ENCODE data around the gene HOXD3. TPM values are rescaled to one million over a fixed set of nuclear protein-coding genes. Genes with fewer than 3 reads are reported as not detected.

HOXD3 gene
- total RNA-seq, 1 donor from 2014 or later, result 0.47 TPM

DNA sequence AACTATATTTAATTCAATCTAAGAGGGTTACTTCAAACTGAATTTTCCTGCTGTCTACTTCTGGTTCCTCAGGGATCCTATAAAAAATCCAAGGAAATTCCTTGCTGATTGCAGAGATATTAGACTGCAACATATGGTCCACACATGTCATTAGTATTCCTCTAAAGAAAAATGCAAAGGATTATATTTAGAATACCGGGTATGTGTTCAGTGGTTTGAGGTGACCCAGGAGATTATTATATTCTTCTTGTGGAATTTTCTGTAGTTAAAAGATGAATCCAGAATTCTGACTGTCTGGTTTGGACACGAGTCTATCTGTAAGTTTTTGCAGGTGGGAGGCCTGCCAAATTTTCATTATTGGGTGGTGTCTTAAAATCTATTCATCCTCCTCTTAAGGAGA is 49.6 kb downstream of the HOXD3 start:
- Histone ChIP-seq H3K4me1 (no peaks in the 10 kb centered on the region), H3K27me3 (ENCODE audit: low read depth) (peaks cover 3% of the 10 kb centered on the region), H3K36me3 (no peaks in the 10 kb centered on the region), H3K9me3 (no peaks in the 10 kb centered on the region), H3K4me3 (no peak overlapping the region), H3K27ac (no peak overlapping the region)
- TF ChIP-seq, protein P1, sequence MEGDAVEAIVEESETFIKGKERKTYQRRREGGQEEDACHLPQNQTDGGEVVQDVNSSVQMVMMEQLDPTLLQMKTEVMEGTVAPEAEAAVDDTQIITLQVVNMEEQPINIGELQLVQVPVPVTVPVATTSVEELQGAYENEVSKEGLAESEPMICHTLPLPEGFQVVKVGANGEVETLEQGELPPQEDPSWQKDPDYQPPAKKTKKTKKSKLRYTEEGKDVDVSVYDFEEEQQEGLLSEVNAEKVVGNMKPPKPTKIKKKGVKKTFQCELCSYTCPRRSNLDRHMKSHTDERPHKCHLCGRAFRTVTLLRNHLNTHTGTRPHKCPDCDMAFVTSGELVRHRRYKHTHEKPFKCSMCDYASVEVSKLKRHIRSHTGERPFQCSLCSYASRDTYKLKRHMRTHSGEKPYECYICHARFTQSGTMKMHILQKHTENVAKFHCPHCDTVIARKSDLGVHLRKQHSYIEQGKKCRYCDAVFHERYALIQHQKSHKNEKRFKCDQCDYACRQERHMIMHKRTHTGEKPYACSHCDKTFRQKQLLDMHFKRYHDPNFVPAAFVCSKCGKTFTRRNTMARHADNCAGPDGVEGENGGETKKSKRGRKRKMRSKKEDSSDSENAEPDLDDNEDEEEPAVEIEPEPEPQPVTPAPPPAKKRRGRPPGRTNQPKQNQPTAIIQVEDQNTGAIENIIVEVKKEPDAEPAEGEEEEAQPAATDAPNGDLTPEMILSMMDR (IDR thresholded peaks at IDR 0.05), result no peak
- ATAC-seq (no peak), DNase-seq (no peak)
- intact Hi-C loops (cut with DNase I), result no loop called here

DNA sequence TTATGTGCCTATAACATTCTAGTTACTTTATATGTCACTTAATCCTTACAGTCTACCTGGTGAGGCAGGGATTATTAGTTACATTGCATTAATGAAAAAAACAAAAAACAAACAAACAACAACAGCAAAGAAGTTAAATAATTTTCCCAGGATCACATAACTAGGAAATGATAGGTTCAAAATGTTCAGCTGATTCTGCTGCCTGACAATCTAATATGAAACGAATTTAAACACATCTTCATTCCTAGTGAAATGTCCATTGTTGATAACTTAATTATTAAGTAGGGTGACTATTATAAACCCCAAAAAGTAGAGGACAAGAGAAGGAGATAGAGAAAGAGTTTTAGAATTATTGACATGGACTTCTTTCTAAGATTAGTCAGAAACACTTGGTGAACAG is 54.0 kb downstream of the HOXD3 start:
- Histone ChIP-seq H3K27ac (no peak overlapping the region), H3K4me1 (no peaks in the 10 kb centered on the region), H3K36me3 (no peaks in the 10 kb centered on the region), H3K27me3 (ENCODE audit: low read depth) (peaks cover 3% of the 10 kb centered on the region), H3K9me3 (no peaks in the 10 kb centered on the region), H3K4me3 (no peak overlapping the region)
- intact Hi-C loops (cut with DNase I), result no loop called here
- no peak for ATAC-seq
- DNase-seq, result no peak
- TF ChIP-seq, protein P1 (IDR thresholded peaks at IDR 0.05), result no peak

DNA sequence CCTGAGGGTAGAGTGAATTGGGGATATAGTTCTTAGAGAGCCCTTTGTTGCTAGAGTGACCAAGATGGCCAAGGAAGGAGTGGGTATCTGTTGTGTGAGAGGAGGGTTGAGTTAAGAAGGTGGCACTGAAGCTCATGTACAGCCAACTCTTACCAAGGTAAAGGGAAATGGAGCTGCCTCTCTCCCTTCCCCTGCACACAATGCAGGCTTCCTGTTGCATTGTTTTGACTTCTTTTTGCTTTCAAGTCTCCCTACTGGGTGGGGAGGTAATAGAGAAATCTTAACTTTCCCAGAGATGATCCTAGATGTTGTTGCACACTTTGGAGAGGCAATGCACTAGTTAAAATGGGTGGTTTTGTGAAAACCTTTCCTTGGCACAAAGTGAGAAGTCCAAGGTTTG is 55.2 kb downstream of the HOXD3 start:
- Histone ChIP-seq H3K36me3 (no peaks in the 10 kb centered on the region), H3K4me1 (no peaks in the 10 kb centered on the region), H3K9me3 (no peaks in the 10 kb centered on the region), H3K27me3 (ENCODE audit: low read depth) (peaks cover 3% of the 10 kb centered on the region), H3K4me3 (no peak overlapping the region), H3K27ac (no peak overlapping the region)
- intact Hi-C loops (cut with DNase I), result no loop called here
- TF ChIP-seq, protein P1 (IDR thresholded peaks at IDR 0.05), result no peak
- no peak for ATAC-seq
- DNase-seq, result no peak

DNA sequence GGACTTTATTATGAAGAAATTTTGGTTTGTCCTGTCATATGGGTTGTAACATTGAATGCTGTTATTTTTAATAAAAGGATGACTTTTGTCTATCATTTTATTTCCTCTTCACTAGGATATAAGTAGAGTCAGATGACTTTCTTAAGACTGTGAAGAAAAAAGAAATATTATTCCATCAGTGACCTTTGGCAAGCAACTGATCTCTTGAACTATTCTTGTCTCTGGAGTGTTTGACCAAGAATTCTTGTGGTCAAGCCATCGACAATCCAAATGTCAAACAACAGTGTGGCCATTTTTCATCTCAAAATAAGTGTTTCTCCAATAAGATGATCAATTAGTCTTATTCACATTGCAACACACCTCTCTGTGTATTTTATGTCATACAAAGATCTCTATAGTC is 56.3 kb downstream of the HOXD3 start:
- TF ChIP-seq, protein P1 (IDR thresholded peaks at IDR 0.05), result no peak
- no peak overlapping the region for H3K27ac ChIP-seq
- DNase-seq, result no peak
- no peak overlapping the region for H3K4me3 ChIP-seq
- ATAC-seq, result no peak
- H3K36me3 ChIP-seq, result no peaks in the 10 kb centered on the region
- H3K4me1 ChIP-seq, result no peaks in the 10 kb centered on the region
- peaks cover 3% of the 10 kb centered on the region for H3K27me3 ChIP-seq (ENCODE audit: low read depth)
- intact Hi-C loops (cut with DNase I), result no loop called here
- H3K9me3 ChIP-seq, result no peaks in the 10 kb centered on the region

Small RNA genes lying within 50 kb of the gene (microRNA-seq; reads per million reads assigned to microRNA genes)
- gene MIR10B (ENCODE audit: borderline number of aligned reads), result 1,269 reads per million, percentile 82 among the genes with 10 or more reads in this experiment

Other genes with a start within 250 kb of the HOXD3 start
- gene LNPK, start 155.0 kb upstream of the HOXD3 start, total RNA-seq, result 32.3 TPM
- gene EVX2, start 73.3 kb upstream of the HOXD3 start, total RNA-seq, result not detected
- gene HOXD13, start 64.6 kb upstream of the HOXD3 start, total RNA-seq, result not detected
- gene HOXD12, start 57.5 kb upstream of the HOXD3 start, total RNA-seq, result not detected
- not detected for gene HOXD11, start 50.0 kb upstream of the HOXD3 start, total RNA-seq
- not detected for gene HOXD10, start 40.5 kb upstream of the HOXD3 start, total RNA-seq
- 0.86 TPM for gene HOXD9, start 34.6 kb upstream of the HOXD3 start, total RNA-seq
- gene HOXD8, start 27.6 kb upstream of the HOXD3 start, total RNA-seq, result 2.3 TPM
- 0.97 TPM for gene HOXD4, start 5.8 kb upstream of the HOXD3 start, total RNA-seq
- 3.4 TPM for gene HOXD1, start 31.4 kb downstream of the HOXD3 start, total RNA-seq
- gene MTX2, start 112.1 kb downstream of the HOXD3 start, total RNA-seq, result 16.2 TPM